Measurements from ENCODE around the gene IQGAP3.

DNA sequence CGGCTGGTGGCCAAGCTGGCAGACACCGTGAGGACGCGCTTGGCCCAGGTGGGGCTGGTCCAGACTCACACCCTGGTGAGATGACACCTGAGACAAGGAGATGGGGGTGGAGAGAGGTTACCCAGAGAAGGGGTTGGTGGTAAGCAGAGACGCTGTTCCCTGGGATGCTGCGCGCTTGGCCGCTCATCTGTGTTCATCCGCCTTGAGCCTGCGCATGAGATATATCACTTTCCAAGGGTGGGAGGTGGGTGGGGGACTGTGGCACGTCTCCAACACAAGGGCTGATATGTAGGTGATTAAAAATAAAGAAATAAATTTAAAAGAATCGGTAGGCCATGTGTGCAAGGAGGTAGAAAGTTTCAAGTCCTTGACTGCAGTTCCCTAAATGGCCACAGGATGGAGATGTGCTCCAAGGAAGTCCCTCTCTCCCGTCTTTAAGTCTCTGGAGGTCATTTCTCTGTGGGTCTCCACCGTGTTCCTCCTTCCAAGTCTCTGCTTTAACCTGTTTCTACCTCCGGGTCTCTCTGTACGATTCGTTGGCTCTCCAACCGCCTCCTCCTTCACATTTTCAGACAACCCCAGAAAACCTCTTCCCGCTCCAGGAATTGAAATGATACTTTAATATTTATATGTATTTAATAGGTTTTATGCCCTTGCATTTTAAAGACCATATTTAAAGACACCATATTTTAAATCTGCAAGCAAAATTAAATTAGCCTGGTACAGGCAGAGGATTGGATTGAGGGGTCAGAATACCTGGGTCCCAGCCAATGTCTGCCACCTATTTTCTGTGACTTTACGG, 11.7 kb upstream of the IQGAP3 start:
- TF ChIP-seq, protein P1, sequence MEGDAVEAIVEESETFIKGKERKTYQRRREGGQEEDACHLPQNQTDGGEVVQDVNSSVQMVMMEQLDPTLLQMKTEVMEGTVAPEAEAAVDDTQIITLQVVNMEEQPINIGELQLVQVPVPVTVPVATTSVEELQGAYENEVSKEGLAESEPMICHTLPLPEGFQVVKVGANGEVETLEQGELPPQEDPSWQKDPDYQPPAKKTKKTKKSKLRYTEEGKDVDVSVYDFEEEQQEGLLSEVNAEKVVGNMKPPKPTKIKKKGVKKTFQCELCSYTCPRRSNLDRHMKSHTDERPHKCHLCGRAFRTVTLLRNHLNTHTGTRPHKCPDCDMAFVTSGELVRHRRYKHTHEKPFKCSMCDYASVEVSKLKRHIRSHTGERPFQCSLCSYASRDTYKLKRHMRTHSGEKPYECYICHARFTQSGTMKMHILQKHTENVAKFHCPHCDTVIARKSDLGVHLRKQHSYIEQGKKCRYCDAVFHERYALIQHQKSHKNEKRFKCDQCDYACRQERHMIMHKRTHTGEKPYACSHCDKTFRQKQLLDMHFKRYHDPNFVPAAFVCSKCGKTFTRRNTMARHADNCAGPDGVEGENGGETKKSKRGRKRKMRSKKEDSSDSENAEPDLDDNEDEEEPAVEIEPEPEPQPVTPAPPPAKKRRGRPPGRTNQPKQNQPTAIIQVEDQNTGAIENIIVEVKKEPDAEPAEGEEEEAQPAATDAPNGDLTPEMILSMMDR (conservative IDR thresholded peaks at IDR 0.05 in 1 of 2, IDR thresholded peaks at IDR 0.05 in 1 of 2; ENCODE audit: low read depth in 1 of 2, low read length in 2 of 2), result peak; percentile 89 to 98
- no peak for TF ChIP-seq EZH2 (IDR thresholded peaks at IDR 0.05; ENCODE audit: low read length, missing control alignments)
